ENCODE measurements around the gene BPGM. TPM values are rescaled to one million over a fixed set of nuclear protein-coding genes. Genes with fewer than 3 reads are reported as not detected.
"Not testable (repeated sequence)": the region's sequence is repeated elsewhere in the genome, so short reads cannot be mapped to it uniquely, and the experiment has no call there.

The BPGM gene
- total and polyA plus RNA-seq, 2 experiments from 2014 or later: 25.0 to 25.7 TPM

DNA sequence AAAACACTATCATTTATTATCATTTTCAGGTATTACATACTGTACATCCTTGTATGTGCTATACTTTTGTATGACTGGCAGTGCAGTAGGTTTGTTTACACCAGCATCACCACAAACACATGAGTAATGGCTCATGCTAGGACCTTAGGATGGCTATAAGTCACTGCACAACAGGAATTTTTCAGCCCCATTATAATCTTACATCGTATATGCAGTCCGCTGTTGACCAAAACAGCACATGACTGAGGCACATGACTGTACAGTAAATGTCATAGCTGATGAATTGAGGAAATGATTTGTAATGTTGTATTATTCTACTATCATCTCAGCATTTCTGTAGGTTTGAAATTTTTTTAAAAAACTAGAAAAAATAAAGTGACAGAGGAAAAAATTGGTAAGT lies 38.6 kb downstream of the BPGM start:
- no peak overlapping the region for H3K4me2 ChIP-seq
- TF ChIP-seq EZH2phosphoT487 (IDR thresholded peaks at IDR 0.05; ENCODE audit: low read depth, severe bottlenecking, unreplicated experiment) (no peak), EZH2 (IDR thresholded peaks at IDR 0.05; ENCODE audit: borderline replicate concordance) (no peak)
- TF ChIP-seq, protein P1, sequence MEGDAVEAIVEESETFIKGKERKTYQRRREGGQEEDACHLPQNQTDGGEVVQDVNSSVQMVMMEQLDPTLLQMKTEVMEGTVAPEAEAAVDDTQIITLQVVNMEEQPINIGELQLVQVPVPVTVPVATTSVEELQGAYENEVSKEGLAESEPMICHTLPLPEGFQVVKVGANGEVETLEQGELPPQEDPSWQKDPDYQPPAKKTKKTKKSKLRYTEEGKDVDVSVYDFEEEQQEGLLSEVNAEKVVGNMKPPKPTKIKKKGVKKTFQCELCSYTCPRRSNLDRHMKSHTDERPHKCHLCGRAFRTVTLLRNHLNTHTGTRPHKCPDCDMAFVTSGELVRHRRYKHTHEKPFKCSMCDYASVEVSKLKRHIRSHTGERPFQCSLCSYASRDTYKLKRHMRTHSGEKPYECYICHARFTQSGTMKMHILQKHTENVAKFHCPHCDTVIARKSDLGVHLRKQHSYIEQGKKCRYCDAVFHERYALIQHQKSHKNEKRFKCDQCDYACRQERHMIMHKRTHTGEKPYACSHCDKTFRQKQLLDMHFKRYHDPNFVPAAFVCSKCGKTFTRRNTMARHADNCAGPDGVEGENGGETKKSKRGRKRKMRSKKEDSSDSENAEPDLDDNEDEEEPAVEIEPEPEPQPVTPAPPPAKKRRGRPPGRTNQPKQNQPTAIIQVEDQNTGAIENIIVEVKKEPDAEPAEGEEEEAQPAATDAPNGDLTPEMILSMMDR (IDR thresholded peaks at IDR 0.05; ENCODE audit: poor library complexity): no peak
- H3K27me3 ChIP-seq: no peaks in the 10 kb centered on the region
- H3K9me3 ChIP-seq (ENCODE audit: low read depth): no peaks in the 10 kb centered on the region
- H3K79me2 ChIP-seq: no peaks in the 10 kb centered on the region
- H4K20me1 ChIP-seq (ENCODE audit: insufficient read depth, poor library complexity, severe bottlenecking): no peaks in the 10 kb centered on the region
- DNase-seq (ENCODE audit: low spot score): no peak
- peaks cover under 1% of the 10 kb centered on the region for H3K4me1 ChIP-seq (ENCODE audit: insufficient read depth)
- H2AFZ ChIP-seq: no peak overlapping the region
- H3K4me3 ChIP-seq: no peak overlapping the region
- no peaks in the 10 kb centered on the region for H3K9me2 ChIP-seq (replicated peaks; ENCODE audit: insufficient read depth)
- no peaks in the 10 kb centered on the region for H3K36me3 ChIP-seq (replicated peaks; ENCODE audit: insufficient read depth, low read depth)
- WGBS (ENCODE audit: low lambda C conversion rate, missing lambda C conversion rate): 86% methylated on average over 2 of the region's 2 CpGs
- H3K27ac ChIP-seq: no peak overlapping the region

DNA sequence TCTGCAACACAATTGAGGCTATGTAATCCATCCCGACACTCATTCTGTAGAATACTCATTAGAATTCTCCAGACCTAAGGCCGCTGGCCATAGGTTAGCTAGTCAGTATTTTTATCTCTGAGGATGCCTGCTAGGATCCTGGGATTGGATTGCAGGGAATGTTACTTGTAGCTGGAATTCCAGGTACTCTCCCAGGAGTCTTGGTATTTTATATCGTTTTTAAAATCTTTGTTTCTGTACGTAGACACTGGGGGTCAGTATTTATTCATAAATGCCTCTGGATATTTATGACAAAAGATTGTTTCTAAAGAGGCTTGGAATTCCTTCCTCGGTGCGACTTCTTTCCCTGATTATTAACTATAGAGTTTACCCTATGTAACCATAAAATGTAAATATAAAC lies 40.1 kb downstream of the BPGM start:
- 50% methylated on average over 6 of the region's 6 CpGs for WGBS (ENCODE audit: low lambda C conversion rate, missing lambda C conversion rate)
- no peak for TF ChIP-seq EZH2 (IDR thresholded peaks at IDR 0.05; ENCODE audit: borderline replicate concordance)
- no peak for TF ChIP-seq EZH2phosphoT487 (IDR thresholded peaks at IDR 0.05; ENCODE audit: low read depth, severe bottlenecking, unreplicated experiment)
- TF ChIP-seq, protein P1 (IDR thresholded peaks at IDR 0.05; ENCODE audit: poor library complexity): peak; percentile 56

DNA sequence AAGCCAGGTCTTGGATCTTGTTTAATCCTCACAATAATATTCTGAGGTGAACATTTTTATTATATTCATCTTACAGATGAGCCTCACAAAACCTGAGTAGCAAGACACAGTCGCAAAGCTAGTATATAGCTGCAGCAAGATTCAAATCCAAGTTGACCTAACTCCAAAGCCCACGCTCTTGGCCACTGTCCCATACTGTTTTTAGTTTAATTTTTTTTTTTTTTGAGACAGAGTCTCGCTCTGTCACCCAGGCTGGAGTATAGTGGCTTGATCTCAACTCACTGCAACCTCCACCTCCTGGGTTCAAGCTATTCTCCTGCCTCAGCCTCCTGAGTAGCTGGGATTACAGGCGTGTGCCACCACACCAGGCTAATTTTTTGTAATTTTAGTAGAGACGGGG lies 42.9 kb downstream of the BPGM start:
- H3K79me2 ChIP-seq; H4K20me1 ChIP-seq (ENCODE audit: insufficient read depth, poor library complexity, severe bottlenecking); H3K9me2 ChIP-seq (replicated peaks; ENCODE audit: insufficient read depth); H3K9me3 ChIP-seq (ENCODE audit: low read depth); H3K4me3 ChIP-seq; H3K27me3 ChIP-seq; H3K36me3 ChIP-seq (replicated peaks; ENCODE audit: insufficient read depth, low read depth); H3K4me2 ChIP-seq; H2AFZ ChIP-seq; DNase-seq (ENCODE audit: low spot score): not testable (repeated sequence)
- Histone ChIP-seq H3K4me1 (ENCODE audit: insufficient read depth) (peaks cover 23% of the 10 kb centered on the region), H3K27ac (peak overlapping the region; percentile 44)
- 94% methylated on average over 5 of the region's 5 CpGs for WGBS (ENCODE audit: low lambda C conversion rate, missing lambda C conversion rate)

More for the DNA sequence above, 40.1 kb downstream of the BPGM start:
- Histone ChIP-seq H2AFZ (no peak overlapping the region), H3K79me2 (no peaks in the 10 kb centered on the region), H3K36me3 (replicated peaks; ENCODE audit: insufficient read depth, low read depth) (no peaks in the 10 kb centered on the region), H3K4me1 (ENCODE audit: insufficient read depth) (peaks cover 15% of the 10 kb centered on the region), H3K27me3 (no peaks in the 10 kb centered on the region), H3K27ac (no peak overlapping the region), H4K20me1 (ENCODE audit: insufficient read depth, poor library complexity, severe bottlenecking) (no peaks in the 10 kb centered on the region), H3K4me2 (no peak overlapping the region), H3K9me2 (replicated peaks; ENCODE audit: insufficient read depth) (no peaks in the 10 kb centered on the region), H3K9me3 (ENCODE audit: low read depth) (no peaks in the 10 kb centered on the region), H3K4me3 (no peak overlapping the region)
- DNase-seq (ENCODE audit: low spot score): peak; percentile 24

DNA sequence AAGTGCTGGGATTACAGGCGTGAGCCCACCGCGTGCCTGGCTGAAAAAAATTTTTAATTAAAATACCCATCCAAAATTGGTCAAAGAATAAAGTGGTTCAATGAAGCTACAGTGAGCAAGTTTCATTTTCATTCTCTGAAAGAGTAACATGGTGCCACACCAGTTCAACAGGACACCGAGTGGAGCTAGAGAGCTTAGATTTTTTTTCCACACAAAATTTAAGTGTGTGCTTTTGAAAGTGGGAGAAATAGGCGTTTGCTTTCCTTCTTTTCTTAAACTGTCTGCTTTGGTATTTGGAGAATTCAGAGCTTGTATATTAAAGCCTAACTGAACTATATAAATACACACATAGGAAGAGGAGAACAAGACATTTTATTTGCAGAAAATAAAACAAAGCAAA lies 43.4 kb downstream of the BPGM start:
- no peaks in the 10 kb centered on the region for H3K27me3 ChIP-seq
- peak overlapping the region; percentile 3 for H3K4me2 ChIP-seq
- H3K9me2 ChIP-seq (replicated peaks; ENCODE audit: insufficient read depth): no peaks in the 10 kb centered on the region
- peak overlapping the region; percentile 75 for H3K27ac ChIP-seq
- H4K20me1 ChIP-seq (ENCODE audit: insufficient read depth, poor library complexity, severe bottlenecking): no peaks in the 10 kb centered on the region
- peaks cover 23% of the 10 kb centered on the region for H3K4me1 ChIP-seq (ENCODE audit: insufficient read depth)
- H3K36me3 ChIP-seq (replicated peaks; ENCODE audit: insufficient read depth, low read depth): no peaks in the 10 kb centered on the region
- 62% methylated on average over 5 of the region's 5 CpGs for WGBS (ENCODE audit: low lambda C conversion rate, missing lambda C conversion rate)
- DNase-seq (ENCODE audit: low spot score): peak; percentile 72
- no peak for TF ChIP-seq EZH2 (IDR thresholded peaks at IDR 0.05; ENCODE audit: borderline replicate concordance)
- TF ChIP-seq, protein P1 (IDR thresholded peaks at IDR 0.05; ENCODE audit: poor library complexity): peak; percentile 69
- no peaks in the 10 kb centered on the region for H3K79me2 ChIP-seq
- no peaks in the 10 kb centered on the region for H3K9me3 ChIP-seq (ENCODE audit: low read depth)
- no peak overlapping the region for H3K4me3 ChIP-seq
- no peak overlapping the region for H2AFZ ChIP-seq

Measured in hepatocyte (in vitro differentiated cells).